ENCODE measurements around the gene ETS2. TPM values are rescaled to one million over a fixed set of nuclear protein-coding genes. Genes with fewer than 3 reads are reported as not detected.

Gene ETS2
- polyA plus RNA-seq, 3 donors: 54.2 to 150 (median 59.5) TPM

GRCh38 chr21:38847556-38847955 is 41.8 kb downstream of the ETS2 start:
- no peaks in the 10 kb centered on the region for H3K4me1 ChIP-seq (ENCODE audit: control insufficient read depth in 1 of 2, insufficient read depth in 2 of 2, low read length in 2 of 2)
- Mint-ChIP-seq H3K4me1 (peaks cover 8% of the 10 kb centered on the region), H3K9me3 (peaks cover 0 to 5% (median 0%) of the 10 kb centered on the region in 7 donors), H3K36me3 (no peaks in the 10 kb centered on the region), H3K27ac (no peak overlapping the region), H3K4me3 (no peak overlapping the region), H3K27me3 (ENCODE audit: low read depth in 3 of 3) (peaks cover 1 to 2% (median 2%) of the 10 kb centered on the region in 3 donors)
- no peak overlapping the region for H2AFZ ChIP-seq (ENCODE audit: insufficient read depth, low read depth, low read length, poor library complexity, severe bottlenecking)
- no peak overlapping the region for H3K9ac ChIP-seq (ENCODE audit: insufficient read depth, low read length, poor library complexity, severe bottlenecking)
- no peak overlapping the region for H3K4me3 ChIP-seq (replicated peaks in 1 of 3; ENCODE audit: low read depth in 2 of 3, low read length in 3 of 3)
- H3K9me3 ChIP-seq (replicated peaks in 1 of 2; ENCODE audit: control insufficient read depth in 1 of 2, insufficient read depth in 1 of 2, low read length in 2 of 2): no peaks in the 10 kb centered on the region
- H3K4me2 ChIP-seq (replicated peaks; ENCODE audit: extremely low read depth, low read length, poor library complexity, severe bottlenecking): no peak overlapping the region
- H3K36me3 ChIP-seq (replicated peaks in 1 of 2; ENCODE audit: control insufficient read depth in 1 of 2, insufficient read depth in 2 of 2, low read length in 2 of 2): no peaks in the 10 kb centered on the region
- intact Hi-C loops (cut with micrococcal nuclease): no loop called here
- no peaks in the 10 kb centered on the region for H4K20me1 ChIP-seq (ENCODE audit: insufficient read depth, low read length)
- H3K27ac ChIP-seq (ENCODE audit: low read depth in 1 of 2, low read length in 2 of 2): no peak overlapping the region
- no peaks in the 10 kb centered on the region for H3K79me2 ChIP-seq (ENCODE audit: insufficient read depth, low read length)
- TF ChIP-seq CTCF (IDR thresholded peaks at IDR 0.05): no peak
- 80% methylated on average over 7 of the region's 7 CpGs for WGBS (ENCODE audit: insufficient coverage)
- no peak for DNase-seq
- H3K27me3 ChIP-seq (ENCODE audit: control insufficient read depth in 2 of 2, insufficient read depth in 2 of 2, low read length in 2 of 2): no peaks in the 10 kb centered on the region

- H3K79me2 ChIP-seq (ENCODE audit: insufficient read depth, low read length): no peaks in the 10 kb centered on the region
- WGBS (ENCODE audit: insufficient coverage): 93% methylated on average over 3 of the region's 7 CpGs
These were observed 42.5 kb downstream of the ETS2 start for GRCh38 chr21:38848187-38848609.

More at GRCh38 chr21:38848187-38848609, 42.5 kb downstream of the ETS2 start:
- no peaks in the 10 kb centered on the region for H3K36me3 Mint-ChIP-seq
- Histone ChIP-seq H3K4me1 (ENCODE audit: control insufficient read depth in 1 of 2, insufficient read depth in 2 of 2, low read length in 2 of 2) (no peaks in the 10 kb centered on the region), H4K20me1 (ENCODE audit: insufficient read depth, low read length) (no peaks in the 10 kb centered on the region), H3K4me3 (replicated peaks in 1 of 3; ENCODE audit: low read depth in 2 of 3, low read length in 3 of 3) (no peak overlapping the region), H3K27ac (ENCODE audit: low read depth in 1 of 2, low read length in 2 of 2) (no peak overlapping the region), H3K27me3 (ENCODE audit: control insufficient read depth in 2 of 2, insufficient read depth in 2 of 2, low read length in 2 of 2) (no peaks in the 10 kb centered on the region), H3K36me3 (replicated peaks in 1 of 2; ENCODE audit: control insufficient read depth in 1 of 2, insufficient read depth in 2 of 2, low read length in 2 of 2) (no peaks in the 10 kb centered on the region), H2AFZ (ENCODE audit: insufficient read depth, low read depth, low read length, poor library complexity, severe bottlenecking) (no peak overlapping the region), H3K4me2 (replicated peaks; ENCODE audit: extremely low read depth, low read length, poor library complexity, severe bottlenecking) (no peak overlapping the region), H3K9me3 (replicated peaks in 1 of 2; ENCODE audit: control insufficient read depth in 1 of 2, insufficient read depth in 1 of 2, low read length in 2 of 2) (no peaks in the 10 kb centered on the region), H3K9ac (ENCODE audit: insufficient read depth, low read length, poor library complexity, severe bottlenecking) (no peak overlapping the region)
- peaks cover 0 to 5% (median 0%) of the 10 kb centered on the region in 7 donors for H3K9me3 Mint-ChIP-seq
- peaks cover 1 to 2% (median 2%) of the 10 kb centered on the region in 3 donors for H3K27me3 Mint-ChIP-seq (ENCODE audit: low read depth in 3 of 3)
- H3K27ac Mint-ChIP-seq: no peak overlapping the region
- intact Hi-C loops (cut with micrococcal nuclease): no loop called here
- TF ChIP-seq CTCF (IDR thresholded peaks at IDR 0.05): no peak
- H3K4me3 Mint-ChIP-seq: no peak overlapping the region
- H3K4me1 Mint-ChIP-seq: peaks cover 8% of the 10 kb centered on the region
- no peak for DNase-seq
